NCI-H2171 treated with DMSO at 0.1 percent for 48 hours (cell line): Measurements from ENCODE around the gene DBR1.
"Not testable (repeated sequence)": the region's sequence is repeated elsewhere in the genome, so short reads cannot be mapped to it uniquely, and the experiment has no call there.

ENCODE experiments used
- DNase-seq: peaks from one replicate; lab custom pipeline; 2025; lab: John Stamatoyannopoulos, UW

Gene DBR1

GRCh38 chr3:138186803-138187295 lies 12.1 kb upstream of the DBR1 start:
- no peak for DNase-seq

GRCh38 chr3:138186221-138186620 lies 11.5 kb upstream of the DBR1 start:
- no peak for DNase-seq

DNA sequence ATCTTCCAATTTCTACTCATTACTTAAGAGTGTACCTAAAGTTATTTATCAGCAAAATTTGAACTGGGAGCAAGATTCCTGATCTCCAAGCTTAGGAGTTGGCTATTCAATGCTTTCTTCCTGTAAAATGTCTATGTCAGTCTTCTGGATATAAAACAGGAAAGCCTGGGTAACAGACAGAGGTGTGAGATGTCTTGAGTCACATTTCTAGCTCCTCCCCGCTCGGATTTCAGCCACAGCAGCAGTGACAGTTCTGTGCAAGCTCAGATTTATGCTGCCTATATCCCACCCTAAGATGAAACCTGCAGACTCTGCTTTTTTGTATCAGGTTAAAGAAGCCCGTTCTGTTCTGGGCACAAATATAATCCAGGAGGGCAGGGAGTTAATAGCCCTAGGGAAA lies 10.3 kb upstream of the DBR1 start:
- no peak for DNase-seq

DNA sequence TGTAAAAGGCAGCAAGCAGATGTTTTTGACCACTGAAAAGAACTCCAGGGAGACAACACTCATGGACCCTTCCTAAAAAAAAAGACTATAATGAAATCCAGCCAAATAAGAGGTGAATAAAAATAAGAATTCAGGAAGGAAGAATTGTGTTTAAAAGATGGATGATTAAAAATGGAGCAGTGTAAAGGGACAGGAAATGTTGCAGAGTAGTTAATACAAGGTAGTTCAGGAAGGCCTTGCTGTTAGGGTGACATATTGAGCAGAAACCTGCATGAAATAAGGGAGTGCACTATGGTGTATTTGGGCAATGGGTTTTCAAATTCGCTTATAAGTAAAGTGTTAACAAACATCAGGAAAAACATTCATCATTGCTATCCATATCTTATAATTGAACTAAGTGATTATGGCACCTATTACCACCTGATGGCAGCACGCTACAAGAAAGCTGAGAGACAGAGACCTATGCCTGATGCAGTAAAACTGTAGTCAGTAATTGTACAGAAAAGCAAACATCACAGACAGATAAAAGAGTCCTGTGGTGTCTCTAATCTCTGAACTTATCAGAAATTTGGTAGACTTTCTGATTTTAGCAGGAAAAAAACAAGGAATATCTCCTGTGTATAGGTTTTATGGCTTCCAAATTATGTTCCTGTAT lies 5.8 kb upstream of the DBR1 start:
- DNase-seq, result peak; percentile 73

- peak; percentile 42 for DNase-seq
Measured at GRCh38 chr3:138173769-138174420, 826 bp downstream of the DBR1 start.

DNA sequence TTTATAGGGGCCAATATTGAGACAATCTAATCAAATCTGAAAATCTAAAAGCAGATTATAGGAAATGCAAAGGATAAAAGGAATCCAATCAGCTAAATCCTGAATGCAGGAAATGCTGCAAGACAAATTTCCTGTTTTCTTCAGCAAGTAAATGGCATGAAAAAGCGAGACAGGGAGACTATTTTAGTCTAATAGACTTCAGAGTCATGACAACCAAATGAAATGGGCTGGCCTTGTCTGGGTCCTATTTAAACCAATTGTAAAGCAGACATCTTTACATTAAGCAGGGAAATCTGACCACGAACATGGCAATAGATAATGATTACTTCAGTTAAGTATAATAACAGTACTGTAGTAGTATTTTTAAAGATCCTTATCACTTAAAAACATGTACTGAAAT lies 2.1 kb downstream of the DBR1 start:
- no peak for DNase-seq

- no peak for DNase-seq
Measured at GRCh38 chr3:138165061-138165460, 9.7 kb downstream of the DBR1 start.

DNA sequence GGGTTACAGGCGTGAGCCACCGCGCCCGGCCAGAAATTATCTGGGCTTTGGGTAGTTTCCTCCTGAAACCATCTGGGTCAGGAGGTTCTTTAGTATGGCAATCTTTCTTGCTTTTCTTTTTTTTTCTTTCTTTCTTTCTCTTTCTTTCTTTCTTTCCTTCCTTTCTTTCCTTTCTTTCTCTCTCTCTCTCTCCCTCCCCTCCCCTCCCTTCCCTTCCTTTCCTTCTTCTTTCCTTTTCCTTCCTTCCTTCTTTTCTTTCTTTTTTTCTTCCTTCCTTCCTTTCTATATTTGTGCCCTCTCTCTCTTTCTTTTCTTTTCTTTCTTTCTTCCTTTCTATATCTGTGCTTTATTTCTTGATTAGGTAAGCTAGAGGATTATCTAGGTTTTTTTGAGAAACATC lies 17.0 kb downstream of the DBR1 start:
- DNase-seq, result no peak

DNA sequence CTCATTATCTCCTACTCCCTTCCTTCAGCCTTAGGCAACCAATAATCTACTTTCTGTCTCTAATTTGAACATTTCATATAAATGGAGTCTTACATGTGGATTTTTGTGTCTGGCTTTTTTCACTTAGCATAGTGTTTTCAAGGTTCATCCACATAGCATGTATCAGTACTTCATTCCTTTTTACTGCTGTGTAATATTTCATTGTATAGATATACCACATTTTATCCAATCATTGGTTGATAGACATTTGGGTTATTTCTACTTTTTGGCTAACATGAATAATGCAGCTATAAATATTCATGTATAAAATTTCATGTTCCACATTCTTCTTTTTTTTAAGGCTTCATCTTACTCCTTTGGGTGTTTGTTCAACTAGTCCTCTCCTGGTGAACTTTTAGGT lies 20.2 kb downstream of the DBR1 start:
- no peak for DNase-seq

DNA sequence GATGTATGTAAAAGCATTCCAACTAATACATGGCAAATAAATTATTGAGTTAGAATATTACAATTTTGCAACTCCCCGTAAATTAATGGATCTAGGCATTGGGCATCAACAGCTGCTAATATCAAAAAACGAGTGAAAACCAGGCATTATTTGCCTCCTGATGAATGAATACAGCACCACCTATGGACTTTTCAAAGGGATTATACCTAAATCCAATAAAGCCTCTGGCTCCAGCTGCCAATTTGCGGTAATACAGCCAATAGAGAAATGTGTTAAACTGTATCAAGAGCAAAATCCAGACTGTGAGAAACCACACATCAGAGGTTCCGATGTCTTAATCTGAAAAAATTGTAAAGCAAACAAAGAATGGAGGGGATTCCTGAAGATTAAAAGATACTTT lies 26.2 kb downstream of the DBR1 start:
- no peak for DNase-seq

- DNase-seq, result not testable (repeated sequence)
Measured at GRCh38 chr3:138142181-138142580, 32.5 kb downstream of the DBR1 start.

GRCh38 chr3:138140940-138141339 lies 33.8 kb downstream of the DBR1 start:
- DNase-seq, result no peak

- DNase-seq, result no peak
Measured at GRCh38 chr3:138139691-138140090, 35.0 kb downstream of the DBR1 start.

DNA sequence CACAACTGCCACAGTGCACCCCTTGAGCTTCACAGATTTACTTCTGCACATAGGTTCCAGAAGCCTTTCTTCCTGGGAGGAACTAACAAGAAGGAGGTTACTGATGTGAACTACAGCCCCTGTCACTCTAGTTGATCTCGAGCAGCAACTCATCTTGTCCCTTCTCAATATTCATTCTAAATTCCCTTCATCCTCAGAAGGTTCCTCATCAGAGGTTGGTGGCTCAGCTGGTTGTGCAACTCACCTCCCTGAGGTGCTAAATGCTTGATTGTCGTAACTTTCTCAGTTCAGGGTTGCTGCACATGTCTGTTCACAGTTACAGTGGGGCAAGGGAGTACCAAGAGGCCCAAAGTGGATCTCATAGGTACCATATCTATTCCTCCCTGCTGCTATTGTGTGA lies 36.9 kb downstream of the DBR1 start:
- DNase-seq, result no peak

- no peak for DNase-seq
Measured at GRCh38 chr3:138136201-138136600, 38.5 kb downstream of the DBR1 start.

- DNase-seq, result no peak
Measured at GRCh38 chr3:138135833-138136194, 38.9 kb downstream of the DBR1 start.

DNA sequence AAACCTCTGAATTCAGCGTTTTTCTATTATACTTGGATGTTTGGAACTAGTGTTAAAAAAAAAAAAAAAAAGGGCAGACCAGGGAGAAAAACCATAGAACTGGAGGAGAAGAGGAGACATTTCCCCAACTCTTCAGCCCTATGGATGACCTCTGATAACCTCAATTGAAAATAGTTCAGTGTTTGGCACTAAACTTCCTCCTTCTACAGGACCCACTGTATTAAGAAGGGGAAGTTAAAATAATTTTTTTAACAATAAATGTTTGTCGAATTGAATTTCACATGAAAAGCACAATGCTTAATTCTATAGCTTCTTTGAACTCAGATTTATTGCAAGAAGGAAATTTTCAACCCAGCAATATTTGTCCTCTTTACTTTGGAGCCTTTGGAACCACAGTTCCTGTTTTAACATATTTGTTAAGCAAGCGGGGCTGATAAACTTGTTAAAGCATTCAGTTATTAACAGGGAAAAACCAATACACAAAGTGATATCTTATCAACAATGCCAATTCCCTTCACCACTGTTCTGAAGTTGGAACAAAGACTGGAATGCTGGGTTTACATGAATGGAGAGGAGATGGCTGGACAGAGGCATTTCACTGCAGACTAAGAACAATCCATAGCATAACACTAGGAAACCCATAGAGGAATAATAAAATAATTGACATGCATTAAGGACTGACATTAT lies 39.4 kb downstream of the DBR1 start:
- DNase-seq, result no peak

GRCh38 chr3:138132239-138132638 lies 42.5 kb downstream of the DBR1 start, which contains the start of gene A4GNT:
TSS of gene A4GNT (minus strand) at chr3:138132390. CDS start at chr3:138131256, 1,134 bp downstream.
- no peak for DNase-seq

DNA sequence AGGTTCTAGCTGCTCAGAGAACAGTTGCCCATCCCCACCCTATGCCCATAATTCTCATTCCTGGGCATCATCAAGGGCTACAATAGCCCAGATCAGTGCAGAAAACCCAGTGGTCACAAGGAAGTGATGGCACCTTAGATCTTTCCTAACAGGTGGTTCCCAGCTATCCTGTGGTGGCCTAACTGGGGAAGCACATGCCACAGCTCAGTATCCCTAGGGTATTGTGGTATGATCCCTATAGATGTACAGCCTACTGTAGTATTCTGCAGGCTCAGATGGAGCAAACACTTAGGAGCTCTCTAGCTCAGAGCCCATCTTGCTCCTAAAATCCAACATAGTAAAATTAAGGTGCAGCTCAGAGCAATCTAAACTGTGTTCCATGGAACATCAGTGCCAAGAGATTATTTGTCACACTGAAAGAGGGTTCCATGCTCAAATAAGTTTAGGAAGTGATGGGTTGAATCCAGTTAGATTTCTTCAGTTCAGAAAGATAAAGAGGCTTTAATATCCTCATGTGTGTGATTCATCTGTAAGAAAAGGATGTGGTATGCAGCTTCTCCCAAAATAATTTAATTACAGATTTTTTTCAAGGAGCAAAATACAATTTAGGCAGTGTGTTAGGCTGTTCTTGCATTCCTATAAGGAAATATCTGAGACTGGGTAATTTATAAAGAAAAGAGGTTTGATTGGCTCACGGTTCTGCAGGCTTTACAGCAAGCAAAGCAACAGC lies 46.9 kb downstream of the DBR1 start:
- no peak for DNase-seq

- DNase-seq, result no peak
Measured at GRCh38 chr3:138125548-138126221, 49.0 kb downstream of the DBR1 start.

- no peak for DNase-seq
Measured at GRCh38 chr3:138124706-138125355, 49.9 kb downstream of the DBR1 start.
